ENCODE measurements around the gene TP63. TPM values are rescaled to one million over a fixed set of nuclear protein-coding genes. Genes with fewer than 3 reads are reported as not detected.

Gene TP63
- total RNA-seq, 2 experiments from 2014 or later = 0.34 to 0.53 TPM

- ChIA-PET POLR2A (no interaction called here), CTCF (no interaction called here)
These were observed 210.4 kb downstream of the TP63 start for GRCh38 chr3:189841473-189842205.

- ChIA-PET CTCF (no interaction called here), POLR2A (no interaction called here)
These were observed 211.8 kb downstream of the TP63 start for GRCh38 chr3:189842681-189843602.

GRCh38 chr3:189845069-189845468 lies 213.9 kb downstream of the TP63 start:
- ChIA-PET POLR2A (no interaction called here), CTCF (no interaction called here)

- CTCF ChIA-PET = no interaction called here
- POLR2A ChIA-PET = no interaction called here
These were observed 217.3 kb downstream of the TP63 start for GRCh38 chr3:189848395-189849040.

- CTCF ChIA-PET = no interaction called here
- POLR2A ChIA-PET = interaction anchor here (0.7 kb wide), 1 partner anchor 1181 kb away, joined by 5 read pairs; no protein-coding TSS in a partner anchor
These were observed 218.1 kb downstream of the TP63 start for GRCh38 chr3:189849262-189849661.

- ChIA-PET CTCF (no interaction called here), POLR2A (no interaction called here)
These were observed 220.5 kb downstream of the TP63 start for GRCh38 chr3:189851682-189852081.

- POLR2A ChIA-PET = no interaction called here
- CTCF ChIA-PET = no interaction called here
These were observed 222.7 kb downstream of the TP63 start for GRCh38 chr3:189853906-189854305.

- CTCF ChIA-PET = no interaction called here
These were observed 229.1 kb downstream of the TP63 start for GRCh38 chr3:189860296-189860695.

GRCh38 chr3:189862385-189862998 lies 231.3 kb downstream of the TP63 start:
- ChIA-PET CTCF (no interaction called here), POLR2A (interaction anchor here (0.7 kb wide), 1 partner anchor 28 kb away, joined by 3 read pairs; no protein-coding TSS in a partner anchor)

More at GRCh38 chr3:189860296-189860695, 229.1 kb downstream of the TP63 start:
- POLR2A ChIA-PET = no interaction called here

GRCh38 chr3:189863031-189863430 lies 231.8 kb downstream of the TP63 start:
- ChIA-PET POLR2A (interaction anchor here (0.7 kb wide), 1 partner anchor 28 kb away, joined by 3 read pairs; no protein-coding TSS in a partner anchor), CTCF (no interaction called here)

GRCh38 chr3:189868061-189868460 lies 236.9 kb downstream of the TP63 start:
- ChIA-PET POLR2A (no interaction called here), CTCF (no interaction called here)

GRCh38 chr3:189869165-189869564 lies 238.0 kb downstream of the TP63 start:
- POLR2A ChIA-PET = no interaction called here
- CTCF ChIA-PET = no interaction called here

- CTCF ChIA-PET = no interaction called here
- POLR2A ChIA-PET = no interaction called here
These were observed 240.2 kb downstream of the TP63 start for GRCh38 chr3:189871418-189871817.

GRCh38 chr3:189883113-189883753 lies 252.0 kb downstream of the TP63 start:
- CTCF ChIA-PET = no interaction called here
- POLR2A ChIA-PET = no interaction called here

GRCh38 chr3:189890496-189890895 lies 259.3 kb downstream of the TP63 start:
- ChIA-PET POLR2A (no interaction called here), CTCF (no interaction called here)

GRCh38 chr3:189896533-189896932 lies 265.3 kb downstream of the TP63 start:
- POLR2A ChIA-PET = no interaction called here
- CTCF ChIA-PET = no interaction called here

- POLR2A ChIA-PET = no interaction called here
These were observed 266.2 kb downstream of the TP63 start for GRCh38 chr3:189897406-189897805.

GRCh38 chr3:189898559-189899153 lies 267.5 kb downstream of the TP63 start:
- ChIA-PET CTCF (no interaction called here), POLR2A (no interaction called here)

More at GRCh38 chr3:189897406-189897805, 266.2 kb downstream of the TP63 start:
- CTCF ChIA-PET = no interaction called here

- ChIA-PET POLR2A (no interaction called here), CTCF (no interaction called here)
These were observed 268.0 kb downstream of the TP63 start for GRCh38 chr3:189899186-189899585.
